Measurements from ENCODE around the gene ERAP2. TPM values are rescaled to one million over a fixed set of nuclear protein-coding genes. Genes with fewer than 3 reads are reported as not detected.
A peak's percentile ranks its signal among the peaks of the same experiment; 100 is the strongest.

ERAP2 gene
- total RNA-seq: 10 to 100 TPM; 19.9 to 24.8 (median 22.1) TPM

DNA sequence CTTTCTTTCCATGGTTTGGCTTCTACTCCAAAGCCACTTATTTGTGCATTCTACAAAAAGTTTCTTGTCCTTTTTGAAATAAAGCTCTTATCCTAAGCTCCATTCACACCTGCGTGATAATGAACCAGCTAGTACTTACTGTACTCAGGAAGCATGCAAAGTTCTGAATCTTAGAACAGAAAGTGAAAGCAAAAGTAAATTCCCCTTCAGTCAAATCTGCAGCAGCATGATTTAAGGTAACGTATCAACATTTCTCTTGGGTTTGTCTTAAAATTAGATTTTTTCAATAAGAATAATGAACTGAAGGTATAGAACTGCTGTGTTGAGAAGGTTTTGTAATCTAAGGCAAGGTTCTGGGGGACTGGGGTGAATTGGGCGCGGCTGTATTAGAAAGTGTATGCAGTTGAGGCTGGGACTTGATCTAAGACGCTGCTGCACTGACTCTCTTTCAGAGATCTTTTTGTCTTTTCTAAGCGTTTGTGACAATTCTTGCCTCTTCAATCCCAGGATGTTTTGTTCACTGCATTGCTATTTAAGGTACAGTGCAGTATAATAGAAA lies at the start of gene ERAP2:
Gene ERAP2 (plus strand): TSS at position 209 of the 559 bp plus-strand sequence. CDS start 3,186 bp downstream, outside the sequence.
- ATAC-seq (ENCODE audit: low FRiP score in 2 of 2) (peak in 1 of 2 donors; percentile 74), DNase-seq (no peak)
- H3K4me3 ChIP-seq: peak within 1 kb of the TSS; percentile 48 to 78 (median 60)
- no peak for TF ChIP-seq POLR2AphosphoS5 (IDR thresholded peaks at IDR 0.05)
- TF ChIP-seq, protein P1, sequence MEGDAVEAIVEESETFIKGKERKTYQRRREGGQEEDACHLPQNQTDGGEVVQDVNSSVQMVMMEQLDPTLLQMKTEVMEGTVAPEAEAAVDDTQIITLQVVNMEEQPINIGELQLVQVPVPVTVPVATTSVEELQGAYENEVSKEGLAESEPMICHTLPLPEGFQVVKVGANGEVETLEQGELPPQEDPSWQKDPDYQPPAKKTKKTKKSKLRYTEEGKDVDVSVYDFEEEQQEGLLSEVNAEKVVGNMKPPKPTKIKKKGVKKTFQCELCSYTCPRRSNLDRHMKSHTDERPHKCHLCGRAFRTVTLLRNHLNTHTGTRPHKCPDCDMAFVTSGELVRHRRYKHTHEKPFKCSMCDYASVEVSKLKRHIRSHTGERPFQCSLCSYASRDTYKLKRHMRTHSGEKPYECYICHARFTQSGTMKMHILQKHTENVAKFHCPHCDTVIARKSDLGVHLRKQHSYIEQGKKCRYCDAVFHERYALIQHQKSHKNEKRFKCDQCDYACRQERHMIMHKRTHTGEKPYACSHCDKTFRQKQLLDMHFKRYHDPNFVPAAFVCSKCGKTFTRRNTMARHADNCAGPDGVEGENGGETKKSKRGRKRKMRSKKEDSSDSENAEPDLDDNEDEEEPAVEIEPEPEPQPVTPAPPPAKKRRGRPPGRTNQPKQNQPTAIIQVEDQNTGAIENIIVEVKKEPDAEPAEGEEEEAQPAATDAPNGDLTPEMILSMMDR (IDR thresholded peaks at IDR 0.05): no peak
- TF ChIP-seq POLR2A (IDR thresholded peaks at IDR 0.05): no peak
- no peak for TF ChIP-seq EP300 (IDR thresholded peaks at IDR 0.05)
- H3K27ac ChIP-seq: peak within 1 kb of the TSS; percentile 71 to 88 (median 82)
- no peaks in the 10 kb centered on the region for H3K36me3 ChIP-seq
- 0 to 3% methylated on average over 6 of the region's 6 CpGs for WGBS, 2 donors
- H3K27me3 ChIP-seq: no peaks in the 10 kb centered on the region
- H3K9me3 ChIP-seq: no peaks in the 10 kb centered on the region
- H3K4me1 ChIP-seq: peaks cover 14 to 35% (median 28%) of the 10 kb centered on the region in 4 donors

DNA sequence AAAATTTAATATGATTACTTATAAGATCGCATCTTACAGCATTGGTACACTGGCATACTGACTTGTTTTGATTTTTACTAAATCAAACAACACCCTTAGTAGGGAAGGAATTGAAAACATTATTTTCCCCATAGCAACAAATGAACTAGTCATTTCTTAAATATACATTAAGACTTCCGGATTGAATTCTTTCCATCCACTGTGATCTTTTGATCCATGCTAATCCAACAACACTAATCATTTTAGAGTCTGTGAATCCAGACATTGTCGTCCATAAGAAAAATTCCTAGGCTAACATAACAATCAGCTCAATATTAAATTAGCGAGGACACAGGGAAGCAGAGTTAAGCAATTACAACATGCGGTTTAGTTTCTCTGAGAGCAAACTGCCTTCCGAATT lies 47.0 kb upstream of the ERAP2 start:
- Histone ChIP-seq H3K4me1 (no peaks in the 10 kb centered on the region), H3K9me3 (no peaks in the 10 kb centered on the region), H3K4me3 (no peak overlapping the region), H3K27ac (no peak overlapping the region), H3K36me3 (no peaks in the 10 kb centered on the region), H3K27me3 (no peaks in the 10 kb centered on the region)
- ATAC-seq (ENCODE audit: low FRiP score in 2 of 2) (no peak), DNase-seq (no peak)
- no peak for TF ChIP-seq POLR2A (IDR thresholded peaks at IDR 0.05)
- TF ChIP-seq, protein P1 (IDR thresholded peaks at IDR 0.05): no peak
- TF ChIP-seq EP300 (IDR thresholded peaks at IDR 0.05): no peak
- TF ChIP-seq POLR2AphosphoS5 (IDR thresholded peaks at IDR 0.05): no peak
- WGBS, 2 donors: 81 to 90% methylated on average over 6 of the region's 6 CpGs

DNA sequence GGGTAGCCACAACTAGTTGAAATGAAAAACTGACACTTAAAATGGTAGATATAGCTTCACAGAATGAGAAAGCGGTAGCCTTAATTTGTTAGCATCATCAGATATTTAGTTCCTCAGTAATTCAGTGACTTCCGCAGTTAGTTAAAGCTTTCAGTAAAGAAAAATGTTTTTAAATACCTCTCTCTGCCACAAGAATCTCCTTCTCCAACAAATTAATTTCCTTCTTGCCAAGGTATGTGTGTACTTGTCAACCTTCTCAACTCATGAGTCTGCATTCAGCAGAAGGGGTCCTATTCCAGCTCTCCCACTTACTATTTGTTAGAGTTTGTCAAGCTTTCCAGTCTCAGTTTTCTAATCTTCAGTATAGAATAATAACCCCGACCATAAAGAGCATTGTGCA lies 42.3 kb upstream of the ERAP2 start:
- H3K36me3 ChIP-seq: no peaks in the 10 kb centered on the region
- H3K4me3 ChIP-seq: no peak overlapping the region
- H3K27ac ChIP-seq: no peak overlapping the region
- ATAC-seq (ENCODE audit: low FRiP score in 2 of 2): no peak
- no peaks in the 10 kb centered on the region for H3K27me3 ChIP-seq
- no peak for TF ChIP-seq EP300 (IDR thresholded peaks at IDR 0.05)
- no peak for TF ChIP-seq POLR2A (IDR thresholded peaks at IDR 0.05)
- WGBS, 2 donors: 89 to 95% methylated on average over 3 of the region's 3 CpGs
- no peak for DNase-seq
- H3K9me3 ChIP-seq: no peaks in the 10 kb centered on the region
- no peaks in the 10 kb centered on the region for H3K4me1 ChIP-seq

DNA sequence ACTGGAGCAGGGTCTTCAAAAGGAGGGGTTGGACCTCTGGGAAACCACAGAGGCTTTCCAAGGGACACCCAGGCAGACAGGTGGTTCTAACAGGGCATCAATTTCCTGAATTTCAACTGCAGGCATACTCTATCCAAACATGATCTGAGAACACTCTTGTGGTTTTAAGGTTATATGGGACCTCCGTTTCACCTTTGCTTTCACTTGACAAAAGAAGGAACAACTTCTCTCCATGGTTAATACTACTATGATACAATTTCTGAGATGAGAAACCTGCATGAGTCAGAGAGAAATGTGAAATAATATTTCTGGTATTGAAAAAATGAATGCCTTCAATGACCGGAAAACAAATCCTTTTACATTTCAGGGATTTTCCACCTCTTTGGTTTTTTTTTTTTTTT lies 40.5 kb upstream of the ERAP2 start:
- no peaks in the 10 kb centered on the region for H3K27me3 ChIP-seq
- no peaks in the 10 kb centered on the region for H3K36me3 ChIP-seq
- no peaks in the 10 kb centered on the region for H3K9me3 ChIP-seq
- TF ChIP-seq EP300 (IDR thresholded peaks at IDR 0.05): no peak
- no peak for TF ChIP-seq POLR2AphosphoS5 (IDR thresholded peaks at IDR 0.05)
- TF ChIP-seq, protein P1 (IDR thresholded peaks at IDR 0.05): no peak
- TF ChIP-seq POLR2A (IDR thresholded peaks at IDR 0.05): no peak
- DNase-seq (no peak), ATAC-seq (ENCODE audit: low FRiP score in 2 of 2) (no peak)
- peaks cover 0 to 2% (median 0%) of the 10 kb centered on the region in 4 donors for H3K4me1 ChIP-seq
- H3K27ac ChIP-seq: no peak overlapping the region
- no peak overlapping the region for H3K4me3 ChIP-seq
- 78 to 83% methylated on average over 2 of the region's 2 CpGs for WGBS, 2 donors

DNA sequence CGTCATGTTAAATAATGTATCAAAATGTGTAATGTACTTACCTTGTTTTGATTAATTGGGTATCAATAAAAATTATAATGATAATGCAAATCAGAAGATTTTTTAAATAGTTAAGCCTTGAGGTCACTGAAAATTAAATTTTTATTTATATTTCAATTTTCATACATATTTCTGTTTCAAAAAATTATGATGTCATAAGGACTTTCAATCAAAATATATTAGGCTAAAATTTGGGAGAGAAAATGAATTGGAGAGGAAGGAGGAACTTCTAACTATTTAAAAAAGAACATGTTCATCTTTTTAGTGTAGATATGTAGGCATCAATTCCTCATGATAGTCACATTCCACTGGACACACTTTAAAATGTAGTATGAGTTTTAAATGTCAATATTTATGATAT lies 39.5 kb upstream of the ERAP2 start:
- Histone ChIP-seq H3K27ac (no peak overlapping the region), H3K4me3 (no peak overlapping the region), H3K36me3 (no peaks in the 10 kb centered on the region), H3K27me3 (no peaks in the 10 kb centered on the region), H3K9me3 (no peaks in the 10 kb centered on the region), H3K4me1 (peaks cover 0 to 2% (median 0%) of the 10 kb centered on the region in 4 donors)
- TF ChIP-seq EP300 (IDR thresholded peaks at IDR 0.05) (no peak), POLR2A (IDR thresholded peaks at IDR 0.05) (no peak), POLR2AphosphoS5 (IDR thresholded peaks at IDR 0.05) (no peak)
- TF ChIP-seq, protein P1 (IDR thresholded peaks at IDR 0.05): no peak
- ATAC-seq (ENCODE audit: low FRiP score in 2 of 2) (no peak), DNase-seq (no peak)
- 95 to 100% methylated on average over 1 of the region's 1 CpG for WGBS, 2 donors
